GM12892 (cell line): ENCODE measurements around the gene SUMF2.

Experiments
- POLR2A ChIP-seq: IDR thresholded peaks from 2 replicates; pipeline ENCODE4 v1.6.1; 2011; ENCODE audit warnings: low read depth, low read length, control low read depth
- TAF1 ChIP-seq: IDR thresholded peaks from 2 replicates; pipeline ENCODE4 v1.6.1; 2011; ENCODE audit warnings: low read depth, mild to moderate bottlenecking, control low read depth, low read length, borderline replicate concordance

DNA sequence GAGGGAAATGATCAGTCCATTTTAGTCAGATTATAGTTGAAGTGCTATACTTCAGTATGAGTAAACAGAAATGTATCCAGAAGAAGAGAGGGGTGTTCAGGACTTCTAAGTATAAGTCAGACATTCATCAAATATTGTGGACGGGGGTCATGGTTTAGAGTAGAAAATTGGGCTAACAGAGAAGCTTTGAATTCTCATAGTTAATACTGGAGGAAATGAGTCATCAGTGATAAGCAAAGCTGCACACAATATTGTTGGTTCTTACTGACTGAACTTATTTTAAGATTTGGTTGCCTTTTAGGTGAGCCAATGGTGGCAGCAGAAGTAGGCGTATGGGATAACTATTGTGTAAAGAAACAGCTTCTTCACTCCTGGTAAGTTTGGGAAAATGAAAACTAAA, 1.7 kb upstream of the SUMF2 start:
- TF ChIP-seq POLR2A (no peak), TAF1 (no peak)
